Measurements from ENCODE around the gene ATP6V1G1. TPM values are rescaled to one million over a fixed set of nuclear protein-coding genes. Genes with fewer than 3 reads are reported as not detected.

The ATP6V1G1 gene
- polyA plus RNA-seq, 2 of the 4 experiments (the other 2 are of a cell fraction) = 115 to 168 TPM

GRCh38 chr9:114631166-114631565 lies 43.6 kb downstream of the ATP6V1G1 start:
- 3% methylated on average over 2 of the region's 2 CpGs for WGBS (ENCODE audit: missing lambda C conversion rate)
- DNase-seq (ENCODE audit: low read depth in 1 of 2, low spot score in 1 of 2) (no peak), ATAC-seq (no peak), FAIRE-seq (no peak)
- no peak overlapping the region for H3K4me2 ChIP-seq
- no peaks in the 10 kb centered on the region for H3K9me3 ChIP-seq
- CTCF ChIA-PET = interaction anchor here (1.1 kb wide), 1 partner anchor 22 kb away, joined by 3 read pairs; no protein-coding TSS in a partner anchor
- no peak overlapping the region for H3K27ac ChIP-seq
- TF ChIP-seq CEBPB (IDR thresholded peaks at IDR 0.05) (no peak), ELK1 (IDR thresholded peaks at IDR 0.05; ENCODE audit: low read depth, low read length) (no peak), RNF2 (IDR thresholded peaks at IDR 0.05; ENCODE audit: borderline replicate concordance, low read depth) (no peak), FOSL2 (IDR thresholded peaks at IDR 0.05) (no peak), FOSL2 (CRISPR knock-in tag; IDR thresholded peaks at IDR 0.05) (no peak), MAZ (IDR thresholded peaks at IDR 0.05; ENCODE audit: borderline replicate concordance, low read depth, low read length) (no peak), JUN (IDR thresholded peaks at IDR 0.05) (no peak), KDM1A (IDR thresholded peaks at IDR 0.05; ENCODE audit: low read depth) (no peak), HDAC2 (IDR thresholded peaks at IDR 0.05) (no peak), ZNF302 (CRISPR knock-in tag; IDR thresholded peaks at IDR 0.05) (no peak), JUNB (IDR thresholded peaks at IDR 0.05) (no peak)
- no peak overlapping the region for H3K4me3 ChIP-seq
- no peaks in the 10 kb centered on the region for H3K4me1 ChIP-seq
- POLR2A ChIA-PET = no interaction called here

DNA sequence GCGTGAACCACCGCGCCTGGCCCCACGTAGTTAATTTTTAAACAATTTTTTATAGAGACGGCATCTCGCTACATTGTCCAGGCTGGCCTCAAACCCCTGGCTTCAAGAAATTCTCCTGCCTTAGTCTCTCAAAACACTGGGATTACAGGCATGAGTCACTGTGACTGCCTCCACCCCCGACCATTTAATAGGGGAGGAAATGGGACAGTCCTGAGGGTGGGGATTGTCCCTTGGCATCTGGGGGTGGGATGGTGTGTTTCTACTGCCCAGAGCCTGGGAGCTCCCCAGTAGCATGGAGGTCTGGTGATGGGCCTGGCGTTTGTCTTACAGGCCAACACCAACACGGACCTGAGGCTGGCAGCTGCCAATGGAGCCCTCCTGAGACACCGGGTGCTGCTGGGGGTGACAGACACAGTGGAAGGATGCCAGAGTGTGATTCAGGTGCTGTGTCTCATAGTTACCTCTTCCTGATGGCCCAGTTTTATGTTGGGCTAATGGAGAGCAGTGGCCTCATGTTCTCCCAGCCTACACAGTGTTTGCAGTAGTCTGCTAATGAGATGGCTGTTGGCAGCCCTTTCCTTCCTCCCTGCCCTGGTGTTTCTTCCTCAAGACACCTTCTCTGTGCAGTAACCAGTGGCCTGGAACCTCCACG lies 46.0 kb downstream of the ATP6V1G1 start:
- Histone ChIP-seq H3K4me1 (no peaks in the 10 kb centered on the region), H3K9me3 (no peaks in the 10 kb centered on the region), H3K4me3 (no peak overlapping the region), H3K27ac (no peak overlapping the region), H3K4me2 (no peak overlapping the region)
- ChIA-PET POLR2A (no interaction called here), CTCF (interaction anchor here (0.7 to 1.3 kb wide), 3 partner anchors 20 to 146 kb away, joined by 3 to 4 read pairs (median 4); no protein-coding TSS in a partner anchor)
- ATAC-seq (no peak), FAIRE-seq (no peak), DNase-seq (ENCODE audit: low read depth in 1 of 2, low spot score in 1 of 2) (no peak)
- TF ChIP-seq CHD2 (IDR thresholded peaks at IDR 0.05; ENCODE audit: low read length, partially characterized antibody) (no peak), GATA3 (IDR thresholded peaks at IDR 0.05; ENCODE audit: borderline replicate concordance) (no peak), TFCP2L1 (CRISPR knock-in tag; IDR thresholded peaks at IDR 0.05) (no peak), CHD4 (IDR thresholded peaks at IDR 0.05; ENCODE audit: borderline replicate concordance) (no peak), ZC3H11A (IDR thresholded peaks at IDR 0.05) (no peak), RCOR1 (IDR thresholded peaks at IDR 0.05; ENCODE audit: low read depth, low read length) (no peak), PHF8 (IDR thresholded peaks at IDR 0.05; ENCODE audit: borderline replicate concordance, low read depth) (no peak), HEYL (CRISPR knock-in tag; IDR thresholded peaks at IDR 0.05) (no peak), POLR2A (IDR thresholded peaks at IDR 0.05; ENCODE audit: low read length) (no peak), HOXB5 (CRISPR knock-in tag; IDR thresholded peaks at IDR 0.05) (no peak)
- TF ChIP-seq, protein P1, sequence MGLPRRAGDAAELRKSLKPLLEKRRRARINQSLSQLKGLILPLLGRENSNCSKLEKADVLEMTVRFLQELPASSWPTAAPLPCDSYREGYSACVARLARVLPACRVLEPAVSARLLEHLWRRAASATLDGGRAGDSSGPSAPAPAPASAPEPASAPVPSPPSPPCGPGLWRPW (IDR thresholded peaks at IDR 0.05) = no peak
- 80% methylated on average over 11 of the region's 11 CpGs for WGBS (ENCODE audit: missing lambda C conversion rate)

DNA sequence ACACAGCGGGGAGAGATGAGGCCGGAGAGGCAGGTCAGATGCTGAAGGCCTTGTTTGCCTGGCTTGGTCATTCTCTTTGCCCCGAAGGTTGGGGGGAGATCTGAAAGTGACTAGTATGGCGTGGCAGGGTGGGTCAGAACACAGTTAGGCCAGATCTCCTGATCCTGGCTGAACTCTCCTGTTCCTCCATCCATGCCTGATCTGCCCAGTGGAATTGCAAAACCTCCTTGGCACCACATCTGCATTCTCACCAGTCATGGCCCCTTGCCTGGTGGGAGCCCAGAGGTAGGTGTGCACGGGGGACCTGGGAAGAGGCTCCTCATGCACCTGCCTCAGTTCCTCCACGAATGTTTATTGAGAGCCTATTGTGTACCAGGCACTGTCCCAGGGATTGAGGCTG lies 46.8 kb downstream of the ATP6V1G1 start:
- ChIA-PET POLR2A (no interaction called here), CTCF (interaction anchor here (0.8 kb wide), 1 partner anchor 19 kb away, joined by 4 read pairs; no protein-coding TSS in a partner anchor)
- FAIRE-seq (no peak), DNase-seq (ENCODE audit: low read depth in 1 of 2, low spot score in 1 of 2) (no peak), ATAC-seq (no peak)
- H3K9me3 ChIP-seq = no peaks in the 10 kb centered on the region
- H3K4me2 ChIP-seq = no peak overlapping the region
- no peak overlapping the region for H3K4me3 ChIP-seq
- H3K4me1 ChIP-seq = no peaks in the 10 kb centered on the region
- no peak overlapping the region for H3K27ac ChIP-seq
- 94% methylated on average over 6 of the region's 6 CpGs for WGBS (ENCODE audit: missing lambda C conversion rate)
- TF ChIP-seq GATA3 (IDR thresholded peaks at IDR 0.05; ENCODE audit: borderline replicate concordance) = no peak
- TF ChIP-seq MAFK (IDR thresholded peaks at IDR 0.05; ENCODE audit: partially characterized antibody) = no peak
- no peak for TF ChIP-seq CHD2 (IDR thresholded peaks at IDR 0.05; ENCODE audit: low read length, partially characterized antibody)
- no peak for TF ChIP-seq KDM5A (IDR thresholded peaks at IDR 0.05)
- TF ChIP-seq ESRRA (IDR thresholded peaks at IDR 0.05; ENCODE audit: borderline replicate concordance, low read length) = no peak
- TF ChIP-seq RFX5 (IDR thresholded peaks at IDR 0.05) = no peak
- TF ChIP-seq SREBF2 (IDR thresholded peaks at IDR 0.05) = no peak
- no peak for TF ChIP-seq RNF2 (IDR thresholded peaks at IDR 0.05; ENCODE audit: borderline replicate concordance, low read depth)
- no peak for TF ChIP-seq PHF8 (IDR thresholded peaks at IDR 0.05; ENCODE audit: borderline replicate concordance, low read depth)
- TF ChIP-seq ELK1 (IDR thresholded peaks at IDR 0.05; ENCODE audit: low read depth, low read length) = no peak
- no peak for TF ChIP-seq POLR2AphosphoS2 (conservative IDR thresholded peaks at IDR 0.05; ENCODE audit: low read length)
- no peak for TF ChIP-seq ZFP36 (IDR thresholded peaks at IDR 0.05; ENCODE audit: borderline replicate concordance, partially characterized antibody)
- TF ChIP-seq HMGXB4 (CRISPR knock-in tag; IDR thresholded peaks at IDR 0.05; ENCODE audit: borderline replicate concordance) = no peak
- no peak for TF ChIP-seq RARB (CRISPR knock-in tag; IDR thresholded peaks at IDR 0.05)
- no peak for TF ChIP-seq CEBPB (IDR thresholded peaks at IDR 0.05)

Data from A549 (cell line).